ENCODE data around the gene FBXO42. TPM values are rescaled to one million over a fixed set of nuclear protein-coding genes. Genes with fewer than 3 reads are reported as not detected.
"Not testable (repeated sequence)": the region's sequence is repeated elsewhere in the genome, so short reads cannot be mapped to it uniquely, and the experiment has no call there.

Gene FBXO42
- total RNA-seq, 1 experiment from 2014 or later: 21.9 TPM

GRCh38 chr1:16217061-16217785, 135.1 kb downstream of the FBXO42 start:
- ChIA-PET CTCF (interaction anchor here (0.5 to 1.5 kb wide), 5 partner anchors 12 to 146 kb away, joined by 3 to 9 read pairs (median 3); no protein-coding TSS in a partner anchor), POLR2A (interaction anchor here (0.6 to 1.7 kb wide), 7 partner anchors 14 to 515 kb away, joined by 3 to 16 read pairs (median 3); partner anchors contain the start of gene CPLANE2)
- Mint-ChIP-seq H3K27me3 (ENCODE audit: insufficient read depth, unreplicated experiment) (no peaks in the 10 kb centered on the region), H3K4me1 (ENCODE audit: insufficient read depth, unreplicated experiment) (peaks cover 6% of the 10 kb centered on the region), H3K4me3 (ENCODE audit: unreplicated experiment) (peak overlapping the region; percentile 59), H3K27ac (ENCODE audit: low read depth, unreplicated experiment) (no peak overlapping the region), H3K36me3 (ENCODE audit: insufficient read depth, unreplicated experiment) (no peaks in the 10 kb centered on the region), H3K9me3 (ENCODE audit: unreplicated experiment) (no peaks in the 10 kb centered on the region)
- BruUV-seq (replicated peaks): no TSS peak
- DNase-seq (ENCODE audit: unreplicated experiment): peak; percentile 96
- TF ChIP-seq CTCF (IDR thresholded peaks at IDR 0.05; ENCODE audit: unreplicated experiment): no peak
- intact Hi-C loops (cut with micrococcal nuclease): no loop called here

GRCh38 chr1:16215882-16216753, 136.2 kb downstream of the FBXO42 start:
- Mint-ChIP-seq H3K27me3 (ENCODE audit: insufficient read depth, unreplicated experiment) (no peaks in the 10 kb centered on the region), H3K4me3 (ENCODE audit: unreplicated experiment) (no peak overlapping the region), H3K4me1 (ENCODE audit: insufficient read depth, unreplicated experiment) (peaks cover 6% of the 10 kb centered on the region), H3K27ac (ENCODE audit: low read depth, unreplicated experiment) (no peak overlapping the region), H3K9me3 (ENCODE audit: unreplicated experiment) (no peaks in the 10 kb centered on the region), H3K36me3 (ENCODE audit: insufficient read depth, unreplicated experiment) (no peaks in the 10 kb centered on the region)
- ChIA-PET CTCF (interaction anchor here (1.1 to 1.5 kb wide), 2 partner anchors 28 to 137 kb away, joined by 3 to 9 read pairs; no protein-coding TSS in a partner anchor), POLR2A (interaction anchor here (0.9 to 1.7 kb wide), 2 partner anchors 21 to 28 kb away, joined by 3 to 16 read pairs; partner anchors contain the start of gene CPLANE2)
- no peak for TF ChIP-seq CTCF (IDR thresholded peaks at IDR 0.05; ENCODE audit: unreplicated experiment)
- BruUV-seq (replicated peaks): no TSS peak
- intact Hi-C loops (cut with micrococcal nuclease): no loop called here
- DNase-seq (ENCODE audit: unreplicated experiment): peak; percentile 27

GRCh38 chr1:16215240-16215639, 137.0 kb downstream of the FBXO42 start:
- H3K4me3 Mint-ChIP-seq (ENCODE audit: unreplicated experiment); H3K9me3 Mint-ChIP-seq (ENCODE audit: unreplicated experiment); H3K4me1 Mint-ChIP-seq (ENCODE audit: insufficient read depth, unreplicated experiment); CTCF ChIA-PET; H3K36me3 Mint-ChIP-seq (ENCODE audit: insufficient read depth, unreplicated experiment); H3K27ac Mint-ChIP-seq (ENCODE audit: low read depth, unreplicated experiment); POLR2A ChIA-PET; H3K27me3 Mint-ChIP-seq (ENCODE audit: insufficient read depth, unreplicated experiment); intact Hi-C loops (cut with micrococcal nuclease); BruUV-seq (replicated peaks); DNase-seq (ENCODE audit: unreplicated experiment): not testable (repeated sequence)

GRCh38 chr1:16213544-16213943, 138.7 kb downstream of the FBXO42 start:
- BruUV-seq (replicated peaks); H3K27me3 Mint-ChIP-seq (ENCODE audit: insufficient read depth, unreplicated experiment); CTCF ChIA-PET; intact Hi-C loops (cut with micrococcal nuclease); DNase-seq (ENCODE audit: unreplicated experiment); H3K4me3 Mint-ChIP-seq (ENCODE audit: unreplicated experiment); H3K9me3 Mint-ChIP-seq (ENCODE audit: unreplicated experiment); H3K4me1 Mint-ChIP-seq (ENCODE audit: insufficient read depth, unreplicated experiment); H3K36me3 Mint-ChIP-seq (ENCODE audit: insufficient read depth, unreplicated experiment); POLR2A ChIA-PET; H3K27ac Mint-ChIP-seq (ENCODE audit: low read depth, unreplicated experiment): not testable (repeated sequence)
